ENCODE results near the gene RFXAP. TPM values are rescaled to one million over a fixed set of nuclear protein-coding genes. Genes with fewer than 3 reads are reported as not detected.

The RFXAP gene
- total and polyA plus RNA-seq, 2 of the 4 experiments (the other 2 are of a cell fraction) = 0.54 to 2.7 TPM

GRCh38 chr13:36807616-36808015 lies 11.4 kb upstream of the RFXAP start:
- CTCF ChIA-PET = interaction anchor here (1.4 kb wide), 1 partner anchor 72 kb away, joined by 5 read pairs; no protein-coding TSS in a partner anchor
- no peak overlapping the region for H3K23ac ChIP-seq (ENCODE audit: low read depth, low read length)

More at GRCh38 chr13:36807616-36808015, 11.4 kb upstream of the RFXAP start:
- H2BK20ac ChIP-seq (ENCODE audit: low read depth, low read length) = no peak overlapping the region
- H3K4me2 ChIP-seq (ENCODE audit: low read depth, low read length) = no peak overlapping the region
- no peak overlapping the region for H2BK15ac ChIP-seq (ENCODE audit: low read depth, low read length)
- no peak overlapping the region for H3K4me3 ChIP-seq (ENCODE audit: insufficient read depth, low read depth, low read length)
- no peak for ATAC-seq (ENCODE audit: low read depth)
- H3K9me1 ChIP-seq (ENCODE audit: insufficient read depth, low read length) = no peaks in the 10 kb centered on the region
- in situ Hi-C loops (cut with MboI; ENCODE audit: low sequenced_read_pairs) (no loop called here), intact Hi-C loops (cut with micrococcal nuclease) (no loop called here), dilution Hi-C loops (cut with HindIII; ENCODE audit: low sequenced_read_pairs, unreplicated experiment) (no loop called here)
- WGBS, 2 experiments (ENCODE audit: extremely low coverage in 2 of 2, insufficient read length in 1 of 2) = no CpG with 5 or more reads among the region's 2 CpGs
- BruUV-seq (replicated peaks) = no TSS peak
- no peak overlapping the region for H3K14ac ChIP-seq (replicated peaks; ENCODE audit: low read depth, low read length)
- POLR2A ChIA-PET (ENCODE audit: unreplicated experiment) = no interaction called here
- TF ChIP-seq BHLHE40 (IDR thresholded peaks at IDR 0.05; ENCODE audit: low read depth, low read length) = no peak
- TF ChIP-seq RFX5 (IDR thresholded peaks at IDR 0.05; ENCODE audit: low read depth, low read length) = no peak
- no peak for TF ChIP-seq MAFK (IDR thresholded peaks at IDR 0.05; ENCODE audit: low read depth, low read length)
- TF ChIP-seq RCOR1 (IDR thresholded peaks at IDR 0.05; ENCODE audit: insufficient replicate concordance, low read length) = no peak
- TF ChIP-seq POLR2A (IDR thresholded peaks at IDR 0.05; ENCODE audit: low read depth, low read length) = no peak
- no peak for TF ChIP-seq CEBPB (IDR thresholded peaks at IDR 0.05; ENCODE audit: low read depth, low read length)
- TF ChIP-seq, protein P1, sequence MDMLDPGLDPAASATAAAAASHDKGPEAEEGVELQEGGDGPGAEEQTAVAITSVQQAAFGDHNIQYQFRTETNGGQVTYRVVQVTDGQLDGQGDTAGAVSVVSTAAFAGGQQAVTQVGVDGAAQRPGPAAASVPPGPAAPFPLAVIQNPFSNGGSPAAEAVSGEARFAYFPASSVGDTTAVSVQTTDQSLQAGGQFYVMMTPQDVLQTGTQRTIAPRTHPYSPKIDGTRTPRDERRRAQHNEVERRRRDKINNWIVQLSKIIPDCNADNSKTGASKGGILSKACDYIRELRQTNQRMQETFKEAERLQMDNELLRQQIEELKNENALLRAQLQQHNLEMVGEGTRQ (IDR thresholded peaks at IDR 0.05; ENCODE audit: low read depth, low read length) = no peak
- no peak for TF ChIP-seq NFE2L2 (IDR thresholded peaks at IDR 0.05; ENCODE audit: low read depth, low read length)
- no peak for TF ChIP-seq SMC3 (IDR thresholded peaks at IDR 0.05; ENCODE audit: low read depth, low read length)
- no peak for TF ChIP-seq CTCF (conservative IDR thresholded peaks at IDR 0.05; ENCODE audit: low read depth, low read length)
- no peak for TF ChIP-seq MAZ (IDR thresholded peaks at IDR 0.05; ENCODE audit: borderline replicate concordance, low read depth, low read length)
- TF ChIP-seq FOS (IDR thresholded peaks at IDR 0.05; ENCODE audit: low read depth, low read length) = no peak
- TF ChIP-seq MXI1 (IDR thresholded peaks at IDR 0.05; ENCODE audit: borderline replicate concordance, low read depth, low read length) = no peak
- TF ChIP-seq ELK1 (IDR thresholded peaks at IDR 0.05; ENCODE audit: borderline replicate concordance, low read depth, low read length) = no peak
- no peak for TF ChIP-seq CHD1 (IDR thresholded peaks at IDR 0.05; ENCODE audit: low read depth, low read length)
- no peak overlapping the region for H2AK5ac ChIP-seq (ENCODE audit: low read depth, low read length)
- H4K5ac ChIP-seq (ENCODE audit: low read depth, low read length) = no peak overlapping the region
- no peak overlapping the region for H4K91ac ChIP-seq (ENCODE audit: insufficient read depth, low read depth, low read length)
- no peaks in the 10 kb centered on the region for H3K36me3 ChIP-seq (ENCODE audit: control insufficient read depth, insufficient read depth, low read length)
- H3K4ac ChIP-seq (ENCODE audit: low read depth, low read length) = no peak overlapping the region
- H3K4me1 ChIP-seq (ENCODE audit: control insufficient read depth, insufficient read depth, low read length) = no peaks in the 10 kb centered on the region; the same call in 1 of the 2 replicates
- no peak for DNase-seq
- no peak overlapping the region for H4K8ac ChIP-seq (ENCODE audit: low read depth in 2 of 2, low read length in 2 of 2)
- H2BK120ac ChIP-seq (ENCODE audit: low read depth, low read length) = no peak overlapping the region
- no peak overlapping the region for H3K18ac ChIP-seq (ENCODE audit: low read depth, low read length)
- no peak overlapping the region for H2AFZ ChIP-seq (replicated peaks; ENCODE audit: low read length, poor library complexity)
- H4K20me1 ChIP-seq (ENCODE audit: insufficient read depth, low read length) = no peaks in the 10 kb centered on the region
- no peak overlapping the region for H3K27ac ChIP-seq (ENCODE audit: insufficient read depth, low read length)
- no peak overlapping the region for H2BK5ac ChIP-seq (ENCODE audit: low read depth, low read length, poor library complexity, severe bottlenecking)
- no peak overlapping the region for H3K56ac ChIP-seq (ENCODE audit: extremely low read depth, insufficient read depth, low read length)
- H3K27me3 ChIP-seq (ENCODE audit: control insufficient read depth, insufficient read depth, low read length) = peaks cover 5% of the 10 kb centered on the region
- H2AK9ac ChIP-seq (replicated peaks; ENCODE audit: low read depth, low read length, poor library complexity) = no peak overlapping the region
- no peaks in the 10 kb centered on the region for H3K79me1 ChIP-seq (ENCODE audit: low read depth in 1 of 2, low read length in 2 of 2)
- H3K9me3 ChIP-seq (ENCODE audit: control insufficient read depth, insufficient read depth, low read length) = no peaks in the 10 kb centered on the region
- no peak overlapping the region for H3K9ac ChIP-seq (ENCODE audit: low read depth, low read length)

All from IMR-90 (cell line).